Lung (tissue), 12 donors: ENCODE results near the gene FBXO17. TPM values are rescaled to one million over a fixed set of nuclear protein-coding genes. Genes with fewer than 3 reads are reported as not detected.
A peak's percentile ranks its signal among the peaks of the same experiment; 100 is the strongest.

Source experiments
- ATAC-seq: fragments of 200-7000 bp; cut with Tn5 transposase; one replicate; pipeline ENCODE4 v1.9.1; 2020; ENCODE audit warnings: moderate number of reproducible peaks; ENCODE audit not compliant: insufficient read depth, low FRiP score
- DNase-seq, 3 donors: peaks; one replicate each; pipeline ENCODE4 v3.0.0-alpha.2; 2013 to 2017
- H3K27ac ChIP-seq, 2 donors: one replicate each; pipeline ENCODE4 v1.5.1; 2013; ENCODE audit warnings: mild to moderate bottlenecking in 2 of 2, moderate library complexity in 2 of 2, control low read depth in 1 of 2, inconsistent platforms in 1 of 2, low read depth in 1 of 2, low read length in 1 of 2
- H3K27me3 ChIP-seq, 3 donors: one replicate each; pipeline ENCODE4 v1.5.1; 2013; ENCODE audit warnings: low read length in 2 of 3; ENCODE audit not compliant: control insufficient read depth in 3 of 3, insufficient read depth in 3 of 3
- H3K36me3 ChIP-seq, 4 donors: one replicate each; pipeline ENCODE4 v1.5.1; 2013; ENCODE audit warnings: low read length in 4 of 4, mild to moderate bottlenecking in 1 of 4, moderate library complexity in 1 of 4; ENCODE audit not compliant: control insufficient read depth in 4 of 4, insufficient read depth in 4 of 4
- H3K4me1 ChIP-seq, 5 donors: one replicate each; pipeline ENCODE4 v1.5.1; 2013; ENCODE audit warnings: low read length in 5 of 5, mild to moderate bottlenecking in 2 of 5, moderate library complexity in 1 of 5; ENCODE audit not compliant: control insufficient read depth in 5 of 5, insufficient read depth in 5 of 5
- H3K4me3 ChIP-seq: one replicate; pipeline ENCODE4 v1.5.1; 2013; ENCODE audit warnings: mild to moderate bottlenecking, control low read depth, moderate library complexity
- H3K9ac ChIP-seq, 2 donors: one replicate each; pipeline ENCODE4 v1.5.1; 2013; ENCODE audit warnings: low read length in 2 of 2, control low read depth in 1 of 2; ENCODE audit not compliant: insufficient read depth in 1 of 2
- H3K9me3 ChIP-seq, 4 donors: one replicate each; pipeline ENCODE4 v1.5.1; 2013; ENCODE audit warnings: low read length in 3 of 4, mild to moderate bottlenecking in 1 of 4, moderate library complexity in 1 of 4; ENCODE audit not compliant: control insufficient read depth in 4 of 4, insufficient read depth in 3 of 4
- CTCF ChIP-seq: IDR thresholded peaks from 2 replicates; pipeline ENCODE4 v1.5.1; 2012; ENCODE audit warnings: mild to moderate bottlenecking; ENCODE audit errors: control extremely low read depth, extremely low read depth
- WGBS, 2 donors: extraction: QIAGEN DNeasy Blood & Tissue Kit; methylation state at CpG; one replicate each; pipeline ENCODE4 v1.1.7; 2013; 5-methylcytosine and 5-hydroxymethylcytosine counted together
- polyA plus RNA-seq, 2 donors: library from polyadenylated mRNA; stranded (reverse); fragments of 200-250 nt; gene quantifications; one replicate each; pipeline ENCODE4 v1.2.1, GENCODE V29; 2013
- total RNA-seq, 2 donors: library from RNA; depleted of rRNA in 1 of 2; stranded (reverse); fragments of >200 nt in 1 of 2; gene quantifications; one replicate each; pipeline ENCODE4 v1.2.1, GENCODE V29; 2014 to 2021
- donor health status: control.
- donor health status: control.
- donor health status: Bipolar disorder and iron deficiency.
- donor health status: healthy.
- donor health status: DM: yes; HTN: yes; CAD: no.

The FBXO17 gene
- total and polyA plus RNA-seq, 4 donors: 5.1 to 18.8 (median 8.9) TPM

- Histone ChIP-seq H3K27me3 (no peaks in the 10 kb centered on the region), H3K9ac (no peak overlapping the region), H3K36me3 (peaks cover 0 to 8% (median 6%) of the 10 kb centered on the region in 4 donors), H3K27ac (no peak overlapping the region), H3K9me3 (no peaks in the 10 kb centered on the region), H3K4me1 (peaks cover 0 to 16% (median 3%) of the 10 kb centered on the region in 5 donors), H3K4me3 (no peak overlapping the region)
- TF ChIP-seq CTCF: no peak
- ATAC-seq (no peak), DNase-seq (no peak)
- 89 to 92% methylated on average over 4 of the region's 4 CpGs for WGBS, 2 donors
Observed at GRCh38 chr19:38933544-38933943, 42.0 kb downstream of the FBXO17 start.

GRCh38 chr19:38932425-38933179, 42.9 kb downstream of the FBXO17 start:
- no peak for TF ChIP-seq CTCF
- WGBS, 2 donors: 92% methylated on average over 29 of the region's 29 CpGs
- Histone ChIP-seq H3K4me3 (no peak overlapping the region), H3K9ac (no peak overlapping the region), H3K4me1 (peaks cover 0 to 16% (median 3%) of the 10 kb centered on the region in 5 donors), H3K36me3 (peaks cover 0 to 8% (median 6%) of the 10 kb centered on the region in 4 donors), H3K27ac (no peak overlapping the region), H3K9me3 (no peaks in the 10 kb centered on the region), H3K27me3 (no peaks in the 10 kb centered on the region)
- DNase-seq (peak in 2 of 3 donors; percentile 25 to 47), ATAC-seq (no peak)

- no peak for DNase-seq
- peak overlapping the region in 1 of 2 donors; percentile 92 for H3K27ac ChIP-seq
- H3K9ac ChIP-seq: peak overlapping the region; percentile 78 to 96
- peaks cover 0 to 16% (median 3%) of the 10 kb centered on the region in 5 donors for H3K4me1 ChIP-seq
- H3K27me3 ChIP-seq: no peaks in the 10 kb centered on the region
- no peaks in the 10 kb centered on the region for H3K9me3 ChIP-seq
- no peak for ATAC-seq
- WGBS, 2 donors: 25 to 43% methylated on average over 8 of the region's 8 CpGs
- H3K36me3 ChIP-seq: peaks cover 0 to 8% (median 6%) of the 10 kb centered on the region in 4 donors
- peak overlapping the region; percentile 84 for H3K4me3 ChIP-seq
- no peak for TF ChIP-seq CTCF
Observed at GRCh38 chr19:38931521-38931793, 44.1 kb downstream of the FBXO17 start.
